GM13977 (cell line): ENCODE results near the gene IKZF4.
"Not testable (repeated sequence)": the region's sequence is repeated elsewhere in the genome, so short reads cannot be mapped to it uniquely, and the experiment has no call there.

Source experiments
- DNase-seq: peaks from one replicate; pipeline ENCODE4 v3.0.0; 2012; ENCODE audit warnings: low spot score
- CTCF ChIP-seq: IDR thresholded peaks from 2 replicates; pipeline ENCODE4 v1.5.1; 2012; ENCODE audit warnings: mild to moderate bottlenecking, control low read depth; ENCODE audit not compliant: insufficient read depth; ENCODE audit errors: extremely low read depth, missing control alignments
- in situ Hi-C: fragments of 300-500 bp; cut with MboI; formaldehyde crosslinking; loops from one replicate; pipeline ENCODE4 v1.12.0; 2022; ENCODE audit warnings: low sequenced_read_pairs, low pct_unique_long_range_greater_than_20kb, mixed read lengths, inconsistent platforms; ENCODE audit not compliant: unreplicated experiment

IKZF4 gene

GRCh38 chr12:55991110-55991509, 29.7 kb upstream of the IKZF4 start:
- in situ Hi-C loops: no loop called here
- DNase-seq: no peak
- TF ChIP-seq CTCF: no peak

- in situ Hi-C loops: no loop called here
- no peak for TF ChIP-seq CTCF
Observed at GRCh38 chr12:55993230-55993853, 27.5 kb upstream of the IKZF4 start.

GRCh38 chr12:55995366-55995765, 25.5 kb upstream of the IKZF4 start:
- in situ Hi-C loops: no loop called here
- DNase-seq: no peak
- TF ChIP-seq CTCF: no peak

More at GRCh38 chr12:55993230-55993853, 27.5 kb upstream of the IKZF4 start:
- DNase-seq: no peak

- in situ Hi-C loops: no loop called here
- DNase-seq: peak; percentile 73
Observed at GRCh38 chr12:55996201-55996714, 24.6 kb upstream of the IKZF4 start.

GRCh38 chr12:55996715-55997534, 23.9 kb upstream of the IKZF4 start, which contains the start of gene SUOX:
Gene SUOX (plus strand): TSS chr12:55997276. CDS start chr12:56002222, 4,946 bp downstream.
- TF ChIP-seq CTCF: no peak
- in situ Hi-C loops: no loop called here
- DNase-seq: peak; percentile 98

More at GRCh38 chr12:55996201-55996714, 24.6 kb upstream of the IKZF4 start:
- peak; percentile 77 for TF ChIP-seq CTCF

- TF ChIP-seq CTCF: no peak
- in situ Hi-C loops: no loop called here
- no peak for DNase-seq
Observed at GRCh38 chr12:55997535-55997859, 23.3 kb upstream of the IKZF4 start.

GRCh38 chr12:55999522-55999921, 21.3 kb upstream of the IKZF4 start:
- DNase-seq, in situ Hi-C loops: not testable (repeated sequence)

GRCh38 chr12:55999999-56000540, 20.8 kb upstream of the IKZF4 start:
- in situ Hi-C loops: loop anchor here (5.0 kb wide), 1 partner anchor 37 kb away; no protein-coding TSS in a partner anchor
- not testable (repeated sequence) for DNase-seq
